ENCODE data around the gene COPA. TPM values are rescaled to one million over a fixed set of nuclear protein-coding genes. Genes with fewer than 3 reads are reported as not detected.
A peak's percentile ranks its signal among the peaks of the same experiment; 100 is the strongest.

COPA gene
- total RNA-seq, 1 experiment from 2014 or later, result 118 TPM

DNA sequence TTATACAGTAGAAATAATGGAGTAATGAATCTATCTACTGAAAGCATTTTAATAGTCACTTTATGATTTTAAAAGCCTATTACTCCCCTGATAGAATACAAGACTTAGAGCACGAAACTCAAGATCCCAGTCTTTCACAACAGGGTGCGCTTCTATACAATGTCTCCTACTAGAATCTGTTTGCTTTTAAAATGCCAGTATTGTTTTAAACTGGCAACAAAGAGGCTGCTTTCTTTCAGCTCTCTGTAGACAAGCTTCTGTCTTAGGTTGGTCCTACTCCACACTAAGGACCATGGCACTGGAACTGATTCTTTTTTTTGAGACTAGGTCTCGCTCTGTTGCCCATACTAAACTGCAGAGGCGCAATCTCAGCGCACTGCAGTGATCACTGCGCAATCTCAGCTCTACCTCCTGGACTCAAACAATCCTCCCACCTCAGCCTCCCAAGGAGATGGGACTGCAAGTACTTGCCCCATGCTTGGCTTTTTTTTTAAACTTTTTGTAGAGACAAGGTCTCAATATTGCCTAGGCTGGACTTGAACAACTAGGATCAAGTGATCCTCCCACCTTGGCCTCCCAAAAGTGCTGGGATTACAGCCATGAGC lies 85.5 kb downstream of the COPA start:
- no CpG with 5 or more reads among the region's 6 CpGs for WGBS (ENCODE audit: extremely low coverage, insufficient read length, low lambda C conversion rate)

More for the DNA sequence above, 85.5 kb downstream of the COPA start:
- no peak overlapping the region for H3K56ac ChIP-seq (ENCODE audit: insufficient read length, low read depth, low read length)
- H2BK12ac ChIP-seq (ENCODE audit: insufficient read length, low read depth, low read length), result no peak overlapping the region
- H3K23me2 ChIP-seq (ENCODE audit: insufficient read length, low read depth, low read length, poor library complexity, severe bottlenecking), result peaks cover under 1% of the 10 kb centered on the region
- no peak overlapping the region for H3K27ac ChIP-seq (ENCODE audit: insufficient read length, low read depth, low read length)
- no peak overlapping the region for H4K8ac ChIP-seq (replicated peaks; ENCODE audit: insufficient read length, low read depth, low read length)
- H3K79me2 ChIP-seq (ENCODE audit: insufficient read depth, low read length), result peaks cover 6% of the 10 kb centered on the region
- H4K91ac ChIP-seq (ENCODE audit: insufficient read length, low read depth, low read length), result no peak overlapping the region
- no peaks in the 10 kb centered on the region for H3K27me3 ChIP-seq (ENCODE audit: insufficient read depth, low read length)
- no peak overlapping the region for H2BK15ac ChIP-seq (ENCODE audit: low read depth, low read length)
- H3K4me1 ChIP-seq (ENCODE audit: insufficient read depth, low read length), result 0 out of 2 replicates have a peak, but pooled peaks cover 2% of the 10 kb centered on the region
- peak overlapping the region in 1 of 2 experiments; percentile 57; a peak in 2 of 5 replicates for H3K4me3 Mint-ChIP-seq
- TF ChIP-seq CTCF (conservative IDR thresholded peaks at IDR 0.05), result no peak
- no peak overlapping the region for H3K9ac ChIP-seq (ENCODE audit: extremely low read depth, insufficient read length, low read length)
- no peak overlapping the region for H2BK20ac ChIP-seq (ENCODE audit: low read depth, low read length, poor library complexity, severe bottlenecking)
- no peak overlapping the region for H2BK120ac ChIP-seq (ENCODE audit: low read depth, low read length, poor library complexity, severe bottlenecking)
- peak overlapping the region; percentile 51 to 86 (median 61); a peak in 5 of 7 replicates for H3K27ac Mint-ChIP-seq
- no peak overlapping the region for H3K23ac ChIP-seq (ENCODE audit: insufficient read length, low read depth, low read length)
- H3K9me3 Mint-ChIP-seq, result no peaks in the 10 kb centered on the region
- H3K4ac ChIP-seq (ENCODE audit: low read depth, low read length), result no peak overlapping the region
- no peak overlapping the region for H3T11ph ChIP-seq (ENCODE audit: low read length)
- H3K79me1 ChIP-seq (ENCODE audit: insufficient read depth, low read depth, low read length, poor library complexity, severe bottlenecking), result peaks cover 2% of the 10 kb centered on the region
- no peak overlapping the region for H2BK5ac ChIP-seq (ENCODE audit: insufficient read length, low read length)
- H4K20me1 ChIP-seq (ENCODE audit: control insufficient read depth, insufficient read depth, insufficient read length), result no peaks in the 10 kb centered on the region
- H4K5ac ChIP-seq (ENCODE audit: insufficient read length, low read depth, low read length), result no peak overlapping the region
- no peak overlapping the region for H2AK5ac ChIP-seq (ENCODE audit: insufficient read length, low read length)
- no peak for DNase-seq
- H3K27me3 Mint-ChIP-seq (ENCODE audit: low read depth), result no peaks in the 10 kb centered on the region
- H3K18ac ChIP-seq (ENCODE audit: insufficient read length, low read depth, low read length), result no peak overlapping the region
- H2AFZ ChIP-seq (ENCODE audit: low read length), result no peak overlapping the region
- H3K14ac ChIP-seq (ENCODE audit: insufficient read depth, low read length), result no peak overlapping the region
- no peaks in the 10 kb centered on the region for H3K9me3 ChIP-seq (ENCODE audit: control insufficient read depth, low read depth, low read length)
- peaks cover 9 to 36% (median 23%) of the 10 kb centered on the region in 3 experiments for H3K36me3 Mint-ChIP-seq (ENCODE audit: insufficient read depth in 1 of 3, low read depth in 3 of 3)
- no peak overlapping the region for H3K4me2 ChIP-seq (ENCODE audit: insufficient read depth, insufficient read length, low read length)
- H3K4me1 Mint-ChIP-seq, result peaks cover 23 to 28% of the 10 kb centered on the region in 2 experiments

All from H9 (cell line).